ENCODE measurements around the gene HOXA13.

DNA sequence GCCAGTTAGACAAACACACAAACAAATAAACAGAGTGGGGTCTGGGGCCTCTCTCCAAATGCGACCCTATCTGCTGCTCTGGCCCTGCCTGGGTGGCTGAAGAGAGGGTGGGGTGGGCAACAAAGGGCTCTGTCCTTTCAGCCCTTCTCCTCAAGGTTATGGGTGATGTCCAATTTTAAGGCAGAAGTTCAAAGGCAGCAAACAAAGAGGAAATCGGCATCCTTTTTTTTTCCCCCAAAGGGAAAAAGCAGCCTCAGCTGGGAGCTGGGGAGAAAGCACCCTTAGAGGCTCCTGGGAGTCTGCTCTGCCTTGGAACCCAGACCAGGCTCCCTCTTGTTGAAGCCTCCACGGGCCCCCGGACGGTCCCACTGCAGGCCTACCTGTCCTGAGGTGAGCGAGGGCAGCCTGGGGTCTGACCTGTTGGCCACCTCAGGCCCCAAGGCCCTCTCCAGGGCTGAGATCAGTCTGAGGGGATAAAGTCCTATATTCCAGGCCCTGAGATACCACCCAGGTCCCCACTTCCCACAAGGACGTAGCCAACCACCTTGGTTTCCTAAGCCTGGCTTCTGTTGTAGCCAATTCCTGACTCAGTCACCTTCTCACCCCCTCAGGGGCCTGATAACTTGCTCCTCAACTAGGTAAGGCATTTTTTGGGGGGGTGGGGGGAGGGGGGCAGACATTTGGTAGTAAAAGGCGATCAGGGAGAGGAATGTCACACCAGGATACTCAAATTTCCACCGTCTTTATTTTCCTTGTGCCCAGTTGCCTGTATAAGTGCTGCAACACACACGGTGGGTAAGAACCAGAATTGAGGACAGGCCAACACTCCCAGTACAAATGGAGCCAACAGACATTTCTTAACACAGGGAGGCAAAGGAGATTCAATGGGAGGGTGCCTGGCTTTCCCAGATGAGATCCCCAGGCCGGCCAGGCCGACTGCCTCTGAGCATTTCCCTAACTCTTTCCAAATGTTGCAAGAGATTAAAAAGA lies 19.2 kb downstream of the HOXA13 start:
- TF ChIP-seq, protein P1, sequence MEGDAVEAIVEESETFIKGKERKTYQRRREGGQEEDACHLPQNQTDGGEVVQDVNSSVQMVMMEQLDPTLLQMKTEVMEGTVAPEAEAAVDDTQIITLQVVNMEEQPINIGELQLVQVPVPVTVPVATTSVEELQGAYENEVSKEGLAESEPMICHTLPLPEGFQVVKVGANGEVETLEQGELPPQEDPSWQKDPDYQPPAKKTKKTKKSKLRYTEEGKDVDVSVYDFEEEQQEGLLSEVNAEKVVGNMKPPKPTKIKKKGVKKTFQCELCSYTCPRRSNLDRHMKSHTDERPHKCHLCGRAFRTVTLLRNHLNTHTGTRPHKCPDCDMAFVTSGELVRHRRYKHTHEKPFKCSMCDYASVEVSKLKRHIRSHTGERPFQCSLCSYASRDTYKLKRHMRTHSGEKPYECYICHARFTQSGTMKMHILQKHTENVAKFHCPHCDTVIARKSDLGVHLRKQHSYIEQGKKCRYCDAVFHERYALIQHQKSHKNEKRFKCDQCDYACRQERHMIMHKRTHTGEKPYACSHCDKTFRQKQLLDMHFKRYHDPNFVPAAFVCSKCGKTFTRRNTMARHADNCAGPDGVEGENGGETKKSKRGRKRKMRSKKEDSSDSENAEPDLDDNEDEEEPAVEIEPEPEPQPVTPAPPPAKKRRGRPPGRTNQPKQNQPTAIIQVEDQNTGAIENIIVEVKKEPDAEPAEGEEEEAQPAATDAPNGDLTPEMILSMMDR (conservative IDR thresholded peaks at IDR 0.05; ENCODE audit: low read length), result no peak
- TF ChIP-seq EZH2phosphoT487 (IDR thresholded peaks at IDR 0.05; ENCODE audit: borderline replicate concordance, low read depth, low read length), result no peak

Data from OCI-LY7 (cell line).